Measurements from ENCODE around the gene SHQ1.

Gene SHQ1

GRCh38 chr3:72860846-72861245, 12.6 kb upstream of the SHQ1 start:
- no peak overlapping the region for H3K27ac ChIP-seq
- H3K36me3 ChIP-seq: no peaks in the 10 kb centered on the region
- no peaks in the 10 kb centered on the region for H3K4me1 ChIP-seq
- no peaks in the 10 kb centered on the region for H4K20me1 ChIP-seq
- H3K9me3 ChIP-seq (replicated peaks in 1 of 11): no peaks in the 10 kb centered on the region
- TF ChIP-seq Cebpa-rat (IDR thresholded peaks at IDR 0.05): no peak
- H3K4me3 ChIP-seq: no peak overlapping the region
- no peak overlapping the region for H3K9ac ChIP-seq
- H3K27me3 ChIP-seq: no peaks in the 10 kb centered on the region
- H3K4me2 ChIP-seq: no peak overlapping the region

DNA sequence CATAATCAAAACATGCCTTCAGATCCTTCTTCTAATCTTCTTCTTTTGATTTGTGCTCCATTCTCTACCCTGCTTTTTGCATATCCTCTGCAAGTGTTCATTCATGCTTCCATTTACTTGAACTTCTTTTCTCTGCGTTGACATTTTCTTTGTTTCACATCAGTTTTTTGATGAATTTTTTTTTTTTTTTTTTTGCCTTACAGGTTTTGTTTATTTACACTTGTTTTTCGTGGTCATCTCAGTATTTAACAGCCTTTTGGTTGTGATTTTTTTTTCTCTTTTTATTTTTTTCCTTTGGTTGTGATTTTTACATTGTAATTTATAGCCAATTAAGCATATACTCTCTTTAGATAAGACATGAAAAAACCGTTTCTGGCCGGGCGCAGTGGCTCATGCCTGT, 11.8 kb upstream of the SHQ1 start:
- no peak overlapping the region for H3K9ac ChIP-seq
- no peak overlapping the region for H3K27ac ChIP-seq
- no peaks in the 10 kb centered on the region for H3K9me3 ChIP-seq (replicated peaks in 1 of 11)
- no peaks in the 10 kb centered on the region for H3K27me3 ChIP-seq
- TF ChIP-seq Cebpa-rat (IDR thresholded peaks at IDR 0.05): no peak
- no peaks in the 10 kb centered on the region for H3K4me1 ChIP-seq
- no peak overlapping the region for H3K4me2 ChIP-seq
- no peak overlapping the region for H3K4me3 ChIP-seq
- H4K20me1 ChIP-seq: no peaks in the 10 kb centered on the region
- H3K36me3 ChIP-seq: no peaks in the 10 kb centered on the region

DNA sequence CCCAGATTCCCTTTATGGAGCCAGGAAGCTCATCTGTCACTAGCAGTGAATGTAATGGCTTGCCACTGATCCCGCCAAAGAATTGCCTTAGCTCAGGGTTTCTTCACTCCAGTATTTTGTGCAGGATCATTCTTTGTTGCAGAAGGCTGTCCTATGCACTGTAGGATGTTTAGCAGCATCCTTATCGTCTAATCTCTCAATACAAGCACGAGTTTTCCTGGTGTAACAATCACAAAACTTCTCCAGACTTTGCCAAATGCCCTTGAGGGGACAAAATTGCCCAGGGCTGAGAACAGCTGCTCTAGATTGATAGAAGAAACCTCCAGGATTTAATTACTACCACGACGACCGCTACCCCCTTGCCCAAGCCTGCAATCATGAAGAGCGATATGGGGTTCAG, 6.8 kb upstream of the SHQ1 start:
- no peak overlapping the region for H3K9ac ChIP-seq
- TF ChIP-seq Cebpa-rat (IDR thresholded peaks at IDR 0.05): no peak
- H3K4me3 ChIP-seq: no peak overlapping the region
- no peaks in the 10 kb centered on the region for H3K36me3 ChIP-seq
- H3K4me1 ChIP-seq: no peaks in the 10 kb centered on the region; a peak in 1 of 20 replicates
- no peak overlapping the region for H3K27ac ChIP-seq
- no peaks in the 10 kb centered on the region for H3K27me3 ChIP-seq
- no peaks in the 10 kb centered on the region for H4K20me1 ChIP-seq
- no peak overlapping the region for H3K4me2 ChIP-seq
- H3K9me3 ChIP-seq (replicated peaks in 1 of 11): no peaks in the 10 kb centered on the region

DNA sequence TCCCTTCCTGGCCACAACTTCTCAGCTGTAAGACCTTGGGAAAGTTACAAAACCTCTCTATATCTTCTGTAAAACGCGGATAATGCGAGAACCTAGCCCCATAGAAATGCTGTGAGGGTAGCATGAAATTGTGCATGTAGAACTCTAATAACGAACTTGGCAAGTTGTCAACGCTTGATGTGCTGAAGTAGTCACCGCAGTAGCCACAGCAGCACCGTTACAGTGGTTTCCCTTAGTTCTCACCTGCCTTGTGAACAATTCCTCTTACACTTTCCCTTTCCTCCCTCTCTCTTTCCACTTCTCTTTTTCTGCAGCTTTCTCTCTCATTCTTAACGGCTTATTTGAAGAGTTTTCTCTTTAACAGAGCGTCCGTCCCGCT, 447 bp upstream of the SHQ1 start:
- Histone ChIP-seq H3K4me1 (peaks cover 32 to 48% (median 36%) of the 10 kb centered on the region in 10 experiments), H4K20me1 (peaks cover 0 to 36% (median 26%) of the 10 kb centered on the region in 11 experiments; a peak in 17 of 22 replicates), H3K4me2 (peak overlapping the region; percentile 94 to 99 (median 97)), H3K36me3 (peaks cover 0 to 5% (median 0%) of the 10 kb centered on the region in 11 experiments; a peak in 4 of 22 replicates), H3K27ac (no peak overlapping the region), H3K9me3 (replicated peaks in 1 of 11) (no peaks in the 10 kb centered on the region), H3K4me3 (peak overlapping the region; percentile 71 to 88 (median 82)), H3K27me3 (no peaks in the 10 kb centered on the region), H3K9ac (peak overlapping the region; percentile 24 to 85 (median 80); a peak in 20 of 22 replicates)
- TF ChIP-seq Cebpa-rat (IDR thresholded peaks at IDR 0.05): no peak

GRCh38 chr3:72847282-72847681, 963 bp downstream of the SHQ1 start:
- Histone ChIP-seq H3K4me2 (peak overlapping the region; percentile 94 to 99 (median 97)), H3K4me3 (peak overlapping the region; percentile 71 to 88 (median 82)), H3K27ac (peak overlapping the region in 4 of 11 experiments; percentile 41 to 77 (median 74); a peak in 7 of 22 replicates), H3K9ac (peak overlapping the region; percentile 67 to 85 (median 80)), H3K4me1 (peaks cover 32 to 49% (median 36%) of the 10 kb centered on the region in 10 experiments), H3K36me3 (peaks cover 5 to 17% (median 11%) of the 10 kb centered on the region in 11 experiments), H3K9me3 (replicated peaks in 1 of 11) (no peaks in the 10 kb centered on the region), H3K27me3 (no peaks in the 10 kb centered on the region), H4K20me1 (peaks cover 0 to 36% (median 26%) of the 10 kb centered on the region in 11 experiments; a peak in 17 of 22 replicates)
- TF ChIP-seq Cebpa-rat (IDR thresholded peaks at IDR 0.05): no peak

GRCh38 chr3:72846166-72846565, 2.1 kb downstream of the SHQ1 start:
- Histone ChIP-seq H3K4me2 (peak overlapping the region; percentile 94 to 99 (median 97); a peak in 21 of 22 replicates), H3K36me3 (peaks cover 16 to 28% (median 22%) of the 10 kb centered on the region in 11 experiments), H3K9me3 (replicated peaks in 1 of 11) (peaks cover 0 to 8% (median 4%) of the 10 kb centered on the region in 11 experiments; a peak in 5 of 22 replicates), H4K20me1 (peaks cover 0 to 36% (median 26%) of the 10 kb centered on the region in 11 experiments; a peak in 17 of 22 replicates), H3K27me3 (no peaks in the 10 kb centered on the region), H3K9ac (no peak overlapping the region), H3K4me3 (peak overlapping the region in 1 of 10 experiments; percentile 82; a peak in 2 of 20 replicates), H3K27ac (no peak overlapping the region), H3K4me1 (peaks cover 32 to 49% (median 36%) of the 10 kb centered on the region in 10 experiments)
- TF ChIP-seq Cebpa-rat (IDR thresholded peaks at IDR 0.05): no peak

GRCh38 chr3:72844436-72844993, 3.7 kb downstream of the SHQ1 start:
- Histone ChIP-seq H3K36me3 (peaks cover 32 to 45% (median 39%) of the 10 kb centered on the region in 11 experiments), H3K4me3 (no peak overlapping the region), H3K27me3 (no peaks in the 10 kb centered on the region), H3K4me1 (peaks cover 29 to 45% (median 34%) of the 10 kb centered on the region in 10 experiments), H3K9me3 (replicated peaks in 1 of 11) (peaks cover 0 to 8% (median 4%) of the 10 kb centered on the region in 11 experiments; a peak in 5 of 22 replicates), H3K27ac (no peak overlapping the region), H3K4me2 (no peak overlapping the region), H4K20me1 (peaks cover 0 to 36% (median 26%) of the 10 kb centered on the region in 11 experiments; a peak in 17 of 22 replicates), H3K9ac (no peak overlapping the region)
- TF ChIP-seq Cebpa-rat (IDR thresholded peaks at IDR 0.05): no peak

DNA sequence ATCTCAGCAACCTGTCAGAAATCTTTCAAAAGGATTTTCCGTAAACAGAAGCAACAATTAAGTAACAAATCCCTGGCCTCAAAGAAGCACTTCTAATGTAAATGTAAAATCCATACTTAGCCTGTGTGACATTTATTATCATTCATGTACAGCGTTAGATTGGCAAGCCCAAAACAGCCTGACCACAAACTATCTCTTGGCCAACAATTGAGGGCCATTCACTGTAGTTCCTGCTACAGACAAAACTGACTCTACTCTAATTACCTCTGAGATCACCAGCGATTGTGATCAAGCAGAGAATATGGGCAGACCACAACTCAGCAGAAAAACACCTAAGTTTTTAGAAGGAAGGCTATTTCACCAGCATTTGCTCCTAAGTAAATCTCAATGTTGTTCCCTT, 9.2 kb downstream of the SHQ1 start:
- Histone ChIP-seq H3K4me3 (no peak overlapping the region), H3K4me1 (peaks cover 0 to 4% (median 0%) of the 10 kb centered on the region in 10 experiments; a peak in 2 of 20 replicates), H3K27me3 (no peaks in the 10 kb centered on the region), H3K4me2 (no peak overlapping the region), H3K27ac (no peak overlapping the region), H4K20me1 (peaks cover 0 to 36% (median 4%) of the 10 kb centered on the region in 11 experiments; a peak in 7 of 22 replicates), H3K9ac (no peak overlapping the region), H3K36me3 (peaks cover 73 to 98% (median 93%) of the 10 kb centered on the region in 11 experiments), H3K9me3 (replicated peaks in 1 of 11) (peaks cover 0 to 8% (median 4%) of the 10 kb centered on the region in 11 experiments; a peak in 5 of 22 replicates)
- TF ChIP-seq Cebpa-rat (IDR thresholded peaks at IDR 0.05): no peak

- Histone ChIP-seq H3K4me3 (no peak overlapping the region), H3K27me3 (no peaks in the 10 kb centered on the region), H3K9ac (no peak overlapping the region), H3K4me2 (no peak overlapping the region), H3K4me1 (no peaks in the 10 kb centered on the region), H3K9me3 (replicated peaks in 1 of 11) (peaks cover 0 to 6% (median 4%) of the 10 kb centered on the region in 11 experiments; a peak in 5 of 22 replicates), H3K36me3 (peaks cover 80 to 100% (median 97%) of the 10 kb centered on the region in 11 experiments), H3K27ac (no peak overlapping the region), H4K20me1 (peaks cover 0 to 48% (median 4%) of the 10 kb centered on the region in 11 experiments; a peak in 6 of 22 replicates)
- TF ChIP-seq Cebpa-rat (IDR thresholded peaks at IDR 0.05): no peak
Measured at GRCh38 chr3:72836923-72837322, 11.3 kb downstream of the SHQ1 start.
